GM19438 (cell line): ENCODE data around the gene ZCCHC2.

Source experiments
- ATAC-seq: cut with Tn5 transposase; IDR thresholded peaks from one replicate; pipeline ENCODE4 v1.9.1; 2021; ENCODE audit warnings: low read depth; ENCODE audit not compliant: unreplicated experiment

Gene ZCCHC2

DNA sequence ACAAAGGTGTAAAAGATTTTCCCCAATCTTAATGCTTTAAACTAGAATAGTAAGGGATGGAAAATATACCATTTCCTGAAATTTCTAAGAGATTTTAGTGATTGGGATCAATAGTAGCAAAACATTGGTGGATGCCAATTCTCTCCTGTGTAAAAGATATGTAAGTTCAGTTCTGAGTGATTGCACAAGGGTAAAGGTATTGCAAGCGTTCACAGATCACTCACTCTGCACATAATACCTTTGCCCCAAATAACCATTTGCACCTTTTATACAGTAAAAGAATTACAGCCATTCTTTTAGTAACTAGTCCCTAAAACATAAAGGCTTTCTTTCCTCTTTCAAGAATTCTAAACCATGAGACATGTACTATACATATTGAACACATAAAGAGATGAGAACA, 13.0 kb upstream of the ZCCHC2 start:
- no peak for ATAC-seq

DNA sequence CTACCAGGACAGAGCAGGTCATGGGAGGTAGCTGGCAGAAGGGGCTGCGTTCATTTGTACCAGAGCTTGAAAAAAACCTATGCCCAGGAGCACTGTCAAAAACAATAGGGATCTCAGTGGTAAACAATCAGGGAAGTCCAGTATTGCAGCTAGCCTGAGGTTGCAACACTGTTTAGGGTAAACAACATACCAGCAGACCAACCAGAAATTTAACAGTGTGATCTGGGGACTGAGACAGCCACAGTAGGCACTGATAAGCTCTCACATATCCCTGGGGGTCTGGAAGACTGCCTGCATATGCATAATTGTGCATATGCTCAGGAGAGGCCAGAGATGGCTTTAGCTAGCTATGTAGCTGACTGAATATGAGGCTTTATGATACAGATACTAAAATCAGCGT, 12.0 kb upstream of the ZCCHC2 start:
- ATAC-seq = no peak

DNA sequence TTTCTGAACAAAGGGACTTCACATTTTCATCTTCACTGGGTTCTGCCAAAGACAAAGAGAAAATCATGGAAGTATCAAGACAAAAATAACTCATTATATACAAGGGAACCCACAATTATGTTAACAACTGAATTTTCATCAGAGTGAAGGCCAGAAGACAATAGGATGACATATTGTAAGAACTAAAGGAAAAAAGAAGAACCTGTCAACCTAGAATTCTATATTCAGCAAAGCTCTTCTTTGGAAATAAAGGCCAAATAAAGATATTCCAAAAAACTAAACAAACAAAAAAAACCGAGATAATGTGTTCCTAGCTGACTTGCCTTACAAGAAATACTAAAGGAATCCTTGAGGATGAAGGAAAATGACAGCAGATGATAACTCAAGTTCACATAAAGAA, 10.3 kb upstream of the ZCCHC2 start:
- ATAC-seq = no peak

DNA sequence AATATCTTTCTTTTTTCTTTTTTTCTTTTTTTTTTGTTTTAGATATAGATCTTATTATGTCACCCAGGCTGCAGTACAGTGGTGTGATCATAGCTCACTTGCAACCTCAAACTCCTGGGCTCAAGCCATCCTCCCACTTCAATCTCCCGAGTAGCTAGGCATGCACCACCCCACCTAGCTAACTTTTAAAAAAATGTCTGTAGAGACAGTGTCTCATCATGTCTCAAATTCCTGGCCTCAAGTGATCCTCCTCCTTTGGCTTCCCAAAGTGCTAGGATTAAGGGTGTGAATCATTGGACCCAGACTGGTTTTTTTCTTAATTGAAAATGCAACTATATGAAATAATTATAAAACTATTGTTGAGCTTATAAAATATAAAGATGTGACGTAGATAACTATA, 9.8 kb upstream of the ZCCHC2 start:
- ATAC-seq = no peak

DNA sequence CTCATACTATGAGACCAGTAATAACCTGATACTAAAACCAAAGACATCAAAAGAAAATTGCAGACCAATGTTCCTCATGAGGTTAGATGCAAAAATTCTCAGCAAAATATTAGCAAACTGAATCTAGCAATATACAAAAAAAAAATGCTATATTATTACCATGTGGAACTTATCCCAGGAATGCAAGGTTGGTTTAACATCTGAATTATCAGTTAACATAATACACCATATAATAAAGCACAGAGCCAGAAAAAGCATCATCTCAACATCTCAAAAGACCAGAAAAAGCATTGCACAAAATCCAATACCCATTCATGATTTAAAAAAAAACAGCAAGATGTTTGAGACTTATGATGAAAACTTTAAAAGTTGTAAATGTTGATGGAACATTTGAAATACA, 8.3 kb upstream of the ZCCHC2 start:
- no peak for ATAC-seq

DNA sequence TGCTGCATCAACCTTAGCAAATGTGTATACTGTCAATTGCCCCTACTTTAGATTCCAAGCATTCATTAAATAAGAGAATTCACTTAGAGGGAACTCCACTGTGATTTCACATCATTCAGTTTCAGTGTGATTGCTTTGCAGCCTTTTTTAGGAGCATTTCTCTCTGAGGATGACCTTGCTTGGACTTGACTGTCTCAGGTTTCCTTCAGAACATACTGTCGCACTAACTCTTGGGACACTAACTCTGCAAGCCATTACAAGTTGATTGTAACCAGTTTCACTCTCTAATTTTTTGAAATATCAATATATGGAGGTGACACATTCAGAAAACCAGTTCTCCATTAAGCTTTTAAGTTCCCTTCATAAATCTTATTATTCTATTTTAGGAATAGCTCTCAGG, 6.6 kb upstream of the ZCCHC2 start:
- no peak for ATAC-seq

DNA sequence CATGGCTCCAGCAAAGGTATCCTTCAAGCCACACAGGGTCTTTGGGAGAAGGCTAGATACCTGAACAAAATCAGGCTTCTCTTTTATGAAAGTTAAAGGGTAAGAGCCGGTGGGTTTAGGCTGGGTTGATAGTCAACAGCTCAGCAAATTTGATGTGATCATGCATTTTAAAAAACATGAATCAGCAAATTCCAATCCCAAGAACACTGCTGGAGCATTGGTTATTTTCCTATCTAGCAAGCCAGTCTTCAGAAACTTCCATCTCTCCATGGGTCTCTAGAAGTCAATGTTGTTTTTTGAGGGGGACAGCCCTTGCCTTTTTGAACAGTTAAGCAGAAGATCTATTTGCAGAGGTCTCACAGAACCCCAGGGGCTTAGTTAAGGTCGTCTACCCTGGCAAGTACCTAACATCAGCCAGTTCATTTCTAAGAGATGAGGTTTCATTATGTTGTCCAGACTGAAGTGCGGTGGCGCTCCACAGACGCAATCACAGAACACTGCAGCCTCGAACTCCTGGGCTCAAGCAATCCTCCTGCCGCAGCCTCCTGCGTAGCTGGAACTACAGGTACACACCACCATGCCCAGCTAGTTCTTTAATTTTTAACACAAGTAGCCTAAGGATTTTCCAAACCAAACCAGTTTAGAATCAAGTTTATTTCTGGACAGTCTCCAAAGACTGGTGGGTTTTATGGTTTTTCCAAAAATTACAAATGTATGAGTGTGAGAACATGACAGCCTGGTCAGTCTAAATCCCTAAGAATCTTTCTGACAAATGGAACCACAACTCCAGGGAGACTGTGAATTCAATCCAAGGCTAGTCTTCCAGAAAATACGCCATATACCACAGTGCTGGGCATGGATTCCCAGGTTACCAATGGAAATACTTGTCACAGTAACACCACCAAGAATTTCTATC, 4.1 kb upstream of the ZCCHC2 start:
- ATAC-seq = no peak

DNA sequence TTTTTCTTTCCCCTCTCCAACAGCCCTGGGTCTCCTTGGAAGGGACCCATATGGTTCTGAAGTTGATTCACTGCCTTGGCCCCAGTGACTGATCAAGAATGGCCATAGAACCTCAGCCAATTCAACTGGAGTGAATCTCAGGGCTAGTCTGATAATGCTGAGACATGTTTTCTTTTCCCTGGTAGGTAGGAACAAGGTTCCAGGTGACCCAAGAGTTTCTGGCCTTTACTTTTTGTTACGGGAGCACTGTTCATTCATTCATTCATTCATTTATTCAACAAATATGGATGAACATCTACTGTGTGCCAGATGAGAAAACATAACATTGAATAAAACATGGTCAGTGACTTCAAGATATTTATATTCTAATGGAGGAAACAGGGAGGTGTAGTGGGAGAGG, 3.1 kb upstream of the ZCCHC2 start:
- no peak for ATAC-seq

DNA sequence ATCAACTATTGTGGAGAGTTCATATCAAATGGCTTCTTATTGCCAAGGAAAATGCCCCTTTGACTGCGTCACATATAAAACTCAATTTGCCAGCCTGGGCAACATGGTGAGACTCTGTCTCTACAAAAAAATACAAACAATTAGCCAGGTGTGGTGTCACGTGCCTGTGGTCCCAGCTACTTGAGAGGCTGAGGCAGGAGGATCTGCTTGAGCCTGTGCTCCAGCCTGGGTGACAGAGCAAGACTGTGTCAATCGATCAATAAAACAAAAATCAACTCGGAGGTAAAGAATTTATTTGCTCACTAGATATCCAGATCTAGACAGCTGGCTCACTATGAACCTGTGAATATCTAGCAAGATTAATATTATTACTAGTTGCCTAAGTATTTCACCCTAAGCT, 1.7 kb upstream of the ZCCHC2 start:
- ATAC-seq = no peak

DNA sequence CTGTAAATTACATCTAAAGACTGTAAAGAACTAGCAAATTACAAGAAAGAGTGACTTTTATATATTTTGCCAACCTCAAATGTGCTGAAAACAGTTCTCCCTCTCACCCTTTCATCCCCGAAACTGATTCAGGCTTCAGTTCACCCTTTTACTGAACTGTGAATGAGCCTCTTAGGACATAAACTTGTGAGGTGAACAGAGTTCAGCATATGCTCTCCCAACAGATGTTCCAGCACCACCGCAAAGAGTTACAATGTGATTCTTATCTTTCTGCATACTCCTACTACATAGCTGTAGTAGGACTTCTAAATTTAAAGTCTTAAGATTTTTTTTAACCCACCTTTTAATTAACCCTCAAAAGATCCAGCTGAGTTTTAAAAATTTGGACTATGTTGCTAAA, 1.2 kb upstream of the ZCCHC2 start:
- ATAC-seq = no peak

DNA sequence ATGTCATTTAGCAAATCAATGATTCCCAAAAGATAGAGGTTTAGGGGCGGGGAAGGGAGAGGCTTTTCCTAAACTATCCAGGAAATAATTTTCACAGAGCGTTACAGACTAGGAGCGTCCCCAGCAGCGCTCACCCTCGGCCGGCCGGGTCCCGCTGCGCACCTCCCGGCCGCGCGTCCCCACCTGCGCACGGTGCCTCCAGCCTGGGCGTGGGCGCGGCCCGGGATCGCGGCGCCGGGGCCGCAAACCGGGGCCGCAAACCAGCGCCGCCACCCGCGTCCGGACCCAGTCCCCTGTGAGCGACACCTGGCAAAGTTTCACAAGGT, 684 bp upstream of the ZCCHC2 start:
- peak; percentile 5 for ATAC-seq

DNA sequence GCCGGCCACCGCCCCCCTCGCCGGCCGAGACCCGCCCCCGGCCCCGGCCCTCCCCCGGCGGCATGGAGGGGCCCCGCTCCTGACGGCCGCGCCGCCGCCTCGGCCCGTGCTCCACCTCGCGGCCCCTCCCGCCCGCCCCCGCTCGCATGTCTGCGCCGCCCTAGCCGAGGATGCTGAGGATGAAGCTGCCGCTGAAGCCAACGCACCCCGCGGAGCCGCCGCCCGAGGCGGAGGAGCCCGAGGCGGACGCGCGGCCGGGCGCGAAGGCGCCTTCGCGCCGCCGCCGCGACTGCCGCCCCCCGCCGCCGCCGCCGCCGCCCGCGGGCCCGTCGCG, 397 bp downstream of the ZCCHC2 start:
- ATAC-seq = no peak

DNA sequence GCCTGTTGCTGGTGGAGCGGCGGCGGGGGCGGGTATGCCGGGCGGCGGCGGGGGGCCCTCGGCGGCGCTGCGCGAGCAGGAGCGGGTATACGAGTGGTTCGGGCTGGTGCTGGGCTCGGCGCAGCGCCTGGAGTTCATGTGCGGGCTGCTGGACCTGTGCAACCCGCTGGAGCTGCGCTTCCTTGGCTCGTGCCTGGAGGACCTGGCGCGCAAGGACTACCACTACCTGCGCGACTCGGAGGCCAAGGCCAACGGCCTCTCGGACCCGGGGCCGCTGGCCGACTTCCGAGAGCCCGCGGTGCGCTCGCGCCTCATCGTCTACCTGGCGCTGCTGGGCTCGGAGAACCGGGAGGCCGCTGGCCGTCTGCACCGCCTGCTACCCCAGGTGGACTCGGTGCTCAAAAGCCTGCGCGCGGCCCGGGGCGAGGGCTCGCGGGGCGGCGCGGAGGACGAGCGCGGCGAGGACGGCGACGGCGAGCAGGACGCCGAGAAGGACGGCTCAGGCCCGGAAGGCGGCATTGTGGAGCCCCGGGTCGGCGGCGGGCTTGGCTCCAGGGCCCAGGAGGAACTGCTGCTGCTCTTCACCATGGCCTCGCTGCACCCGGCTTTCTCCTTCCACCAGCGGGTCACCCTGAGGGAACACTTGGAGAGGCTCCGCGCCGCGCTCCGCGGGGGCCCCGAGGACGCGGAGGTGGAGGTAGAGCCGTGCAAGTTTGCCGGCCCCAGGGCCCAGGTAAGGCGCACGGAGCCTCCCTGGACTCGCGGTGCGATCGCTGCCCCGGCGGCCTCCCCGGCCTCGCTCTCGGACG, 1.0 kb downstream of the ZCCHC2 start:
- ATAC-seq = no peak

DNA sequence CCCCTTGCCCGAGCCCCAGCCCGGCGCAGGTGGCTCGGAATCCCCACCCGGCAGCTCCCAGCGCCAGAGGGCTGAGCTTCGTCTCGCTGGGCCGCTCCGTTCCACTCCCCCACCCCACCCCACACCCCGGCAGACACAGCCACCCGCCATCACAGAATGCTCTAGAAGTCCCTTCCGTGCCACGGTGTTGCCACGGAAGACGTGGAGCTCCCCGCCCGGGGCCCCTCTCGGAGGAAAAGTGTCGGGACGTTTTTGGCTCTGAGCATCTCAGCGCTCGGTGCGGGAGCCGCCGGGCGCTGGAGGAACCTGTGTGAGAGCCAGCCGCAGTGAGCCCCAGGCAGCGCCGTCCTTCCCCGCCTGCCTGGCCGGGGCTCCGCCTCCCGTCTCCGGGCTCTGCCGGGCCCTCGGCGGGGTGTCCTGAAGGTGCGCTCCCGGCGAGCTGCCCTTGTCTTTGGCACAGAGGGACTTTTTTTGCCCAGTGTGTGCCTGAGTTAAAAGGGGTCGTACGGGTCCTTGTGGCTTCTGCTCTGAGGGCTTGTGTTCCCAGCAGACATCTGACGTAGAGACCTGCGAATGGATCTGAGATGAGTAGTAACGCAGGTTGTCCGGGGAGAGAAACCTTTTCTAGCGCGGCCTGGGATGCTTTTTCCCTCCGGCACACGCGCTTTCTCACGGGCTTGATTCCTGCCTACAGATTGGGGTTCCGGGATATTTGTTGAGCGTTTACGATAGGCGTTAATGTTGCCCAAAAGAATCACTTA, 1.8 kb downstream of the ZCCHC2 start:
- no peak for ATAC-seq

DNA sequence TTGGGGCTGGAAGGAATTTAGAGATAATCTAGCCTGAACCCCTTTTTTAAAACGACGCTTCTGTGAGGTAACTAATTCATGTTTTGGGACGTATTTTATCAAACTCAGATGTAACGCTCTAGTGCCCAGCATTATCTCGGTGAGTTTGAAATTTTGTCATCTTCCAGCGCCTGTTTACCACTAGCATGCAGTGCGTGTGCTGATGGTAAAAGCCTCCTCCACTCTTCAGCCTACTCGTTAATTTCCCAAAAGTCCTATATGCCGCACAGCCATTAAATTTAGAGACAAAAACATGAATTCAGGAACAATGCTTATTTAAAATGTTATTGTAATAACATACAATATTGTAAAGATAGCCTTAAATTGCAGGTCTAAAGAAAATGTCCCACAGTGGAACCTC, 2.8 kb downstream of the ZCCHC2 start:
- ATAC-seq = no peak

DNA sequence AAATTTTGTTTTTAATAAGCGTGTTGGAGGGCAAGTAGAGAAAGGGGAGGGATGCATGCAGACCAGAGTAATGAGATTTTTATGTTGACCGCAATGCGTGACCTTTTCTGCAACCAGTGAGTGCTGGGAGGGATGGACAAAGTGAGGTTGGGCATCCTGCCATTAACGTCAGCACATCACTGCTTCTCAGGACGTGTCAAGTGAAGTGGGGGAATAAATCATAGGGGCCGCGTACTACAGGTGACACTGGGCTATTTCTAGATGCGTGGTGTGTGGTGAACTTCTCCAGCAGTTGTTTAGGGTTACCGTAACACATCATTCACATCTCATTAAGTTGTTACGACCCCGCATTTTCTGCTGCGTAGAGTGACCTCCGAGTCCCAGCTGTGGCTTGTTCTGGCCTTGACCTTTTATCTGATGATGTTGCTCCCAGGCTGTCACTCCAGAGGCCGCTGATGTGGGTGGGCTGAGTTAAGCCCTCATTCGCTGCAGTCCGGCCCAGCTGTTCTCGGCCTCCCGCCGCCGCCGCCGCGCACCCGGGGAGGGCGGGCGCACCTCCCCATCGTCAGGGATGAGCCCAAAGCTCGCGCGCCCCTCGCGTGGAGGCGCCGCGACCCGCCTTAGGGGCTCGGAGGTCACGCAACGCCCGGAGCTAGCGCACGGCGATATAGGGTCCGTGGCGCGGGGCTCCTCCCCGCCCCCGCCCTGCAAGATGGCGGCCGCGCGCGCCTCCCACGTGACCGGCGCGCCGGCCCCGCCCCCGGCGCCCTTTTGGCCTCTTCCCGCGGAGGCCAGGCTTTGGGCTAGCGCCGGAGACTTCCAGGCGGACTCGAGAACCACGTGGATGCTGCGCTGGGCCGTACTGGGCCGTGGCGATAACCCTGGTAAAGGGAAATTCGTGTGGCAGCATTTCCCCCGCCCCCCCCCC, 3.5 kb downstream of the ZCCHC2 start:
- no peak for ATAC-seq

DNA sequence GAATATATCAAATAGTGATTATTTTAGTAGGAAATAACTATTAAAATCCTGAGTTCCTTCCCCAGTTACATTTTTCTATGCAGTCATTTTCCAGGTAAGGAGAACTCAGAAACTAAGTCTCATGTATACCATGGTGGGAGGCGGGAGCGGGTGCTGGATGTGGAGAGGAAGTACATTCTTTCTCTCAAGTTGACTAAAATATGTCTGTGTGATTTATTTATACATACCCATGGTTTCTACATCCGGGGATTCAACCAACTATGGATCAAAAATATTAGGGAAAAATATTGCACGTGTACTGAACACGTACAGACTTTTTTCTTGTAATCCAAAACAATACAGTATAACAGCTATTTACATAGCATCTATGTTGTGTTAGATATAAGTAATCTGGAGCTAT, 6.8 kb downstream of the ZCCHC2 start:
- no peak for ATAC-seq

DNA sequence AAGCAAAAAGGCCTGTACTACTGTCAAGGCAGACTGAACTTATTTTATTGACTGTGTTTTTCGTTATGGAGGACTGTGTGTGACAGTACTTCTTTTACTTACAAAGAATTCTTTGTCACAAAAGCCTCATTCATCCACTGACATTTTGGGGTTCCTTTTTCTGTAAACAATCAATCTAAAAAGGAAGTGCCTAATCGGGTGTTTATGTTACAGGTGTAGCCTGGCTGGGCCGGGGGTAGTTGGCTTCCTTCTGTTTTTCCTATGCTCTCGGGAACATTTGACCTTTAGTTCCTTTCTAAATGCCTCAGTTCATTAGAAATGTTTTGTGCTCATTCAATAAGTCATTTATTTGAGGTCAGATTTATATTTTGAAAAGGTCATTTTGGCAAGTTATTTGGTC, 8.3 kb downstream of the ZCCHC2 start:
- no peak for ATAC-seq

DNA sequence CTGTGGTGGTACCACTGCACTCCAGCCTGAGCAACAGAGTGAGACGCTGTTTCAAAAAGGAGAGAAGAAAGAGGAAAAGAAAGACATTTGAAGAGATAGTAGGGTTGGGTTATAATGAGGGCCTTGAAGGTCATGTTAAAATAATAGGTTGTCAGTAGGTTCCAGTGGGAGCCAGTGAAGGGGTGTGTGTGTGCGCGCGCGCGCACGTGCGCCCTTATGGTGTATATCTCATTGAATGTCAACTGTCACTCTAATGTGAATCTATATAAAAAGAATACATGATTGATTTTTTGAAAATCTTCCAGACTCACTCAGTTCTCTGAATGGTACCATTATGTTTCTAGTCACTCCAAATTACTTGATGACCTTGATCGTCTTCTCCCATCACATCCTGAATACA, 9.1 kb downstream of the ZCCHC2 start:
- ATAC-seq = no peak

DNA sequence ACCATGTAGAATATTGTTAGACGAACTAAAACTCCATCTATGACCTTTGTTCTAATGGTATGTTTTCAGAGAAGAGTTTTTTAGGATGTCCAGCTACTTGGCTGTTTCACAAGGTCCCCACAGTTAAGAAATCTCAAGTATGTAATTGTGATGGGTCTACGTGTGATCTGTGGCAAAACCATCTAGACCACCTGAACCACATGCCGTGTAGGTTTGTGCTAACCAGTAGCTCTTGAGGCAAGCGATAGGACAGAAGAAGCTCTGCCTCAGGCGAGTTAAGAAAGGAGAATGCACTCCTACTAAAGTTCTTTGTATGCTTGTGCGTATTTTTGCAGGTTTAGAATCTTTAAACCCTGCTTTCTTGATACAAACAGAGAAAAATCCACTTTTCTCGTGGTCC, 13.2 kb downstream of the ZCCHC2 start:
- ATAC-seq = no peak
